Fibroblast of lung (primary cell): ENCODE data around the gene PCSK2. TPM values are rescaled to one million over a fixed set of nuclear protein-coding genes. Genes with fewer than 3 reads are reported as not detected.

Experiments
- DNase-seq, 2 donors: peaks; one replicate each; pipeline versions ENCODE4 v3.0.0 to v3.0.0-alpha.2; 2010; ENCODE audit warnings: low read depth in 2 of 2
- H2AFZ ChIP-seq: 2 replicates; pipeline ENCODE4 v1.5.1; 2012; ENCODE audit warnings: low read length, control low read depth, inconsistent platforms
- H3K27ac ChIP-seq: 2 replicates; pipeline ENCODE4 v1.5.1; 2011; ENCODE audit warnings: low read length, control low read depth; ENCODE audit not compliant: insufficient read depth
- H3K27me3 ChIP-seq: 2 replicates; pipeline ENCODE4 v1.5.1; 2011; ENCODE audit warnings: mild to moderate bottlenecking, low read length; ENCODE audit not compliant: control insufficient read depth, insufficient read depth
- H3K36me3 ChIP-seq: 2 replicates; pipeline ENCODE4 v1.5.1; 2011; ENCODE audit warnings: low read length; ENCODE audit not compliant: control insufficient read depth, insufficient read depth
- H3K4me1 ChIP-seq: 2 replicates; pipeline ENCODE4 v1.5.1; 2011; ENCODE audit warnings: low read length; ENCODE audit not compliant: control insufficient read depth, insufficient read depth; ENCODE audit errors: extremely low read depth
- H3K4me2 ChIP-seq: 2 replicates; pipeline ENCODE4 v1.5.1; 2011; ENCODE audit warnings: low read length, control low read depth; ENCODE audit not compliant: insufficient read depth; ENCODE audit errors: extremely low read depth
- H3K4me3 ChIP-seq, 4 experiments: fragments of 200-600 bp in 1 of 4; sonication (generic) in 1 of 4; replicated peaks in 1 of 4; 2 replicates each; pipeline ENCODE4 v1.5.1; 2011 to 2016; ENCODE audit warnings: low read length in 4 of 4, low read depth in 3 of 4, mild to moderate bottlenecking in 3 of 4, control low read depth in 2 of 4, inconsistent platforms in 1 of 4, mixed read lengths in 1 of 4; ENCODE audit not compliant: insufficient read depth in 1 of 4; ENCODE audit errors: control extremely low read depth in 1 of 4
- H3K79me2 ChIP-seq: 2 replicates; pipeline ENCODE4 v1.5.1; 2012; ENCODE audit warnings: mild to moderate bottlenecking, low read length, inconsistent platforms; ENCODE audit not compliant: control insufficient read depth, insufficient read depth
- H3K9ac ChIP-seq: 2 replicates; pipeline ENCODE4 v1.5.1; 2011; ENCODE audit warnings: mild to moderate bottlenecking, low read length, control low read depth; ENCODE audit not compliant: insufficient read depth
- H3K9me3 ChIP-seq: 2 replicates; pipeline ENCODE4 v1.5.1; 2012; ENCODE audit warnings: low read depth, low read length; ENCODE audit not compliant: control insufficient read depth, insufficient read depth
- H4K20me1 ChIP-seq: 2 replicates; pipeline ENCODE4 v1.5.1; 2011; ENCODE audit warnings: low read length; ENCODE audit not compliant: control insufficient read depth, insufficient read depth; ENCODE audit errors: extremely low read depth
- EZH2 ChIP-seq: IDR thresholded peaks from 2 replicates; pipeline ENCODE4 v1.5.1; 2012; ENCODE audit warnings: low read length, control low read depth, mild to moderate bottlenecking; ENCODE audit errors: missing control alignments
- polyA plus RNA-seq, 2 donors: library from polyadenylated mRNA; depleted of rRNA in 1 of 2; stranded (reverse) in 1 of 2; unstranded in 1 of 2; fragments of >200 nt; gene quantifications; 2 replicates each; pipeline ENCODE4 v1.2.1, GENCODE V29; 2011 to 2012; ENCODE audit warnings: missing spikeins in 1 of 2
- total RNA-seq: library from RNA; depleted of rRNA; stranded (reverse); fragments of >200 nt; gene quantifications from 2 replicates; pipeline ENCODE4 v1.2.1, GENCODE V29; 2014
- TF ChIP-seq, protein P1 (sequence below), 2 donors: IDR thresholded peaks in 1 of 2; conservative IDR thresholded peaks in 1 of 2; 1 replicate in 1 of 2; 2 replicates in 1 of 2; pipeline ENCODE4 v1.5.1; 2011 to 2012; ENCODE audit warnings: low read length in 2 of 2, control low read depth in 1 of 2, inconsistent platforms in 1 of 2, low read depth in 1 of 2, mild to moderate bottlenecking in 1 of 2

The PCSK2 gene
- total and polyA plus RNA-seq, 2 donors (not counting 1 experiment from before 2014, with no cell fraction given) = under 0.01 to 1.2 TPM

DNA sequence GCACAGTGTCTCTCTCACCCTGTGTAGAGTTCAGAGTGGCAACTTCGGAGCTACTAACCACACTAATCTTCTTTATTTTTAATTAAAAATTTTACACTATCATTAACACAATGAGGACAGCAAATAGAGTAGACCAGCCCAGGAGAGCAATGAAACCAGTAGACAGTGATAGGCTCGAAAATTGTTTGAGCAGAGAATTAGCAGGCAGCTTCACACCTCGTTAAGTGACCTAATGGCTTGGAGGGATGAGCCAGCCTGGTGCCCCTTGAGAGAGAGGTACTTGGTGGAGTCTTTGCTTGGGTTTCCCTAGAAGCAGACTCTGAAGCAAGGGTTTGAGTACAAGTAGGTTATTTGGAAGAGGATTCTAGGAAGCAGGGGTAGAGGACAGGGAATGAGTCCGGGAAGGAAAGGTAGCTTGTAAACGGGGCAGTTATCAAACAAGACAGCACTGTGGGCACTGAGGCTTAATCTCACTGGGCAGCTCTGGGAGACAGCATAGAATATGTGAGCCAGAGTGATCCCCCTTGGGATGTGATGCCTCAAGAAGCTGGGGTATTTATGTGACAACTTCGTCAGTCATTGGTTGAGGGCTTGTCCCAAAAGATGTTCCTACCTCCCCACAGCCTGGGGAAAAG lies 146.1 kb downstream of the PCSK2 start:
- Histone ChIP-seq H3K79me2 (no peaks in the 10 kb centered on the region), H3K9ac (no peak overlapping the region), H3K4me2 (no peak overlapping the region), H2AFZ (no peak overlapping the region), H3K4me3 (no peak overlapping the region), H3K27me3 (no peaks in the 10 kb centered on the region), H3K27ac (no peak overlapping the region), H3K36me3 (no peaks in the 10 kb centered on the region), H3K4me1 (no peaks in the 10 kb centered on the region), H3K9me3 (no peaks in the 10 kb centered on the region), H4K20me1 (no peaks in the 10 kb centered on the region)
- no peak for DNase-seq
- TF ChIP-seq EZH2 = no peak
- TF ChIP-seq, protein P1, sequence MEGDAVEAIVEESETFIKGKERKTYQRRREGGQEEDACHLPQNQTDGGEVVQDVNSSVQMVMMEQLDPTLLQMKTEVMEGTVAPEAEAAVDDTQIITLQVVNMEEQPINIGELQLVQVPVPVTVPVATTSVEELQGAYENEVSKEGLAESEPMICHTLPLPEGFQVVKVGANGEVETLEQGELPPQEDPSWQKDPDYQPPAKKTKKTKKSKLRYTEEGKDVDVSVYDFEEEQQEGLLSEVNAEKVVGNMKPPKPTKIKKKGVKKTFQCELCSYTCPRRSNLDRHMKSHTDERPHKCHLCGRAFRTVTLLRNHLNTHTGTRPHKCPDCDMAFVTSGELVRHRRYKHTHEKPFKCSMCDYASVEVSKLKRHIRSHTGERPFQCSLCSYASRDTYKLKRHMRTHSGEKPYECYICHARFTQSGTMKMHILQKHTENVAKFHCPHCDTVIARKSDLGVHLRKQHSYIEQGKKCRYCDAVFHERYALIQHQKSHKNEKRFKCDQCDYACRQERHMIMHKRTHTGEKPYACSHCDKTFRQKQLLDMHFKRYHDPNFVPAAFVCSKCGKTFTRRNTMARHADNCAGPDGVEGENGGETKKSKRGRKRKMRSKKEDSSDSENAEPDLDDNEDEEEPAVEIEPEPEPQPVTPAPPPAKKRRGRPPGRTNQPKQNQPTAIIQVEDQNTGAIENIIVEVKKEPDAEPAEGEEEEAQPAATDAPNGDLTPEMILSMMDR (conservative IDR thresholded peaks at IDR 0.05 in 1 of 2, IDR thresholded peaks at IDR 0.05 in 1 of 2; ENCODE audit: low read depth in 1 of 2, low read length in 2 of 2) = no peak

DNA sequence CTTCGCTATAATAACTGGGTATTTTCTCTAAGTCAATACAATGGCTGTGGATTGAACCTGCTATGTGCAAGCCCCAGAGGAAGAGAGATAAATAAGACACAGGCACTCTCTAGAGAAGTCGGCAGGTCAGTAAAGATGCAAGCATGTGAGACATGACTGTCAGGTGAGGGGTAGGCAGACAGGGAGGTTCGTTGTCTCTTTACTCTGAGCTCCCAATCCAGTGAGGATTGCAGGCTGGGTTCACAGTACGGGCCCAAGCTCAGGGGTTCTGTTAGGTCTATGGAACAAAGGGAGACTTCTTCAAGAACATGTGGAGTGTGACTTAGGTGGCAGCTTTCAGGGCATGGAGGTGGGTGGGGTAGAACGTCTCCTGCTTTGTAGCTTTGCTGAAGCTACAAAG lies 147.2 kb downstream of the PCSK2 start:
- H2AFZ ChIP-seq = no peak overlapping the region
- no peak overlapping the region for H3K4me3 ChIP-seq
- TF ChIP-seq, protein P1 (conservative IDR thresholded peaks at IDR 0.05 in 1 of 2, IDR thresholded peaks at IDR 0.05 in 1 of 2; ENCODE audit: low read depth in 1 of 2, low read length in 2 of 2) = no peak
- no peak for TF ChIP-seq EZH2
- no peaks in the 10 kb centered on the region for H3K79me2 ChIP-seq
- no peak overlapping the region for H3K4me2 ChIP-seq
- no peak for DNase-seq
- H3K4me1 ChIP-seq = no peaks in the 10 kb centered on the region
- H3K36me3 ChIP-seq = no peaks in the 10 kb centered on the region
- no peaks in the 10 kb centered on the region for H3K27me3 ChIP-seq
- H3K27ac ChIP-seq = no peak overlapping the region
- no peaks in the 10 kb centered on the region for H3K9me3 ChIP-seq
- no peaks in the 10 kb centered on the region for H4K20me1 ChIP-seq
- H3K9ac ChIP-seq = no peak overlapping the region

DNA sequence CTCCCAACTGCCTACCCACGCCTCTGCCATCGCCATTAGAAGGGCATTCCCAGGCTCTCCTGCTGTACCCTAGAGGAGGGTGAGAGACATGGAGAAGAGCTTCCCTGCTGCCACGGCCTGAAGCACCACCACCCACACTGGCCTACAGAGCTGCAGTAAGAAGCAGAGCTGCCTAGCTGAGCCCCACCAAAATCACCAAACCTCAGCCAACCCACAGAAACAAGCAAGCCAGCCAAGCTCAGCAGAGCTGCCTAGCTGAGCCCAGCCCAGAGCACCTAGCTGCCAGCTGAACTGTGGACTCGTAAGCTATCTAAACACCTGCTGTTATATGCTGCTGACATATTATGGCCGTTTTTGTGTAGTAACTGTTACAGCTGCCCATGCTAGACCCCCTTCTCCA lies 149.2 kb downstream of the PCSK2 start:
- Histone ChIP-seq H4K20me1 (no peaks in the 10 kb centered on the region), H3K9ac (no peak overlapping the region), H3K4me3 (no peak overlapping the region), H3K27ac (no peak overlapping the region), H3K79me2 (no peaks in the 10 kb centered on the region), H3K4me1 (no peaks in the 10 kb centered on the region), H2AFZ (no peak overlapping the region), H3K27me3 (no peaks in the 10 kb centered on the region), H3K9me3 (no peaks in the 10 kb centered on the region), H3K4me2 (no peak overlapping the region), H3K36me3 (no peaks in the 10 kb centered on the region)
- no peak for DNase-seq
- TF ChIP-seq EZH2 = no peak
